Measurements from ENCODE around the gene MED7. TPM values are rescaled to one million over a fixed set of nuclear protein-coding genes. Genes with fewer than 3 reads are reported as not detected.

The MED7 gene
- total RNA-seq, 4 donors from 2014 or later = 3.8 to 22.5 (median 13.6) TPM

DNA sequence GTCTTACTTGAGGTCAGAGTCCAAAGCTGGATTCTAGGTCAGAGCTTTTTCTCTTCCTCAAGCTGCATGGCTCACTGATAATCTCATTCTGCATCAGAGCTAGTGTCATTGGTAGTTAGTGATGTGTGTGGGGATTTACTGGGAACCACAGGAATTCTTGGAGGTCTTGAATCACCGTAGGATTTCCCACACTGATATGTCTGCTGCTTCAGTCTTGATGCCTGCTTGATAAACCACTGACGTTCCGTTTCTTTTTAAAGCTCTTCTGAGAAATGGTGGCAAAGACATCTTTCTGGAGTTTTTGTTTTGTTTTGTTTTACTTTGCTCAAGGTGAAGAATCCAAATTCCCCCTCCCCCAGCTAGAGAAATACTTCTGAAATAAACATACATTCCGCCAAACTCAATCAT lies 24.6 kb upstream of the MED7 start:
- DNase-seq = no peak
- Histone ChIP-seq H3K4me3 (no peak overlapping the region), H3K27ac (no peak overlapping the region)

DNA sequence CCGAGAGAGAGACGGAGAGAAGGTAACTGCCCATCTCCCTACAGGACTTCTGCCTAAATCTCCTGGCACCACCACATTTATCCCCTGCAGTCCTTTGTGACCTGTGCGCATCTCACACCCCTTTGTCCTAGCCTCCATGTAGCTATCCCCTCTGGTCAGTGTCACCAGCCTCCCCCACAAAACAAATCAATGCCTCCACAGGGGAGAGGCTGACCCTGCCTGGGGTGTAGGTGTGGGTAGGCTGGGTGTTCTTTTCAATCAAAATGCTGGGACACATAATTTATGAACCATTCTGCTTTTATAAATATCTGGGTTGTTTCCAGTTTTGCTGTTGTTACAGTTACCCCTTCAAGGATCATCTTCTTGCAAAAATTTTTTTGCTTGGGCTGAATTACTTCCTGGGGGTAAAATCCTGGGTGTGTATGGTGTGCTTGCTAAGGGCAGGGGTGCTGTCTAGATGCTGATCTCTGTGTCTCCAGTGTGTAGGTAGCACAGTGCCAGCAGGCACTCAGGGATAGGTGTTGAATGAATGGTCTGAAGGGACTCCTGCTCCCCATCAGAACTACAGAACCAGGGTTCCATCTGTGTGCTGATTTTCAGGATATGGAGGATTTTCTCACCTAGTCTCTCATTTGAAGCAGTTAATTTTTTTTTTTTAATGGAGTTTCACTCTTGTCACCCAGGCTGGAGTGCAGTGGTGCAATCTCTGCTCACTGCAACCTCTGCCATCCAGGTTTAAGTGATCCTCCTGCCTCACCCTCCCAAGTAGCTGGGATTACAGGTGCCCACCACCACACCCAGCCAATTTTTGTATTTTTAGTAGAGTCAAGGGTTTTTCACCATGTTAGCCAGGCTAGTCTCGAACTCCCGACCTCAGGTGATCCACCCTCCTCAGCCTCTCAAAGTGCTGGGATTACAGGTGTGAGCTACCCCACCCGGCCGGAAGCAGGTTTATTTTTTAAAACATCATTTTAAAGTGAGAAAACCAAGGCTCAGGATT lies 23.8 kb upstream of the MED7 start, which contains the start of gene GARIN3:
GARIN3 (minus strand) TSS at position 51 of the 1,000 bp plus-strand sequence. CDS start 96 bp downstream, outside the sequence.
- Histone ChIP-seq H3K27ac (no peak within 1 kb of the TSS), H3K4me1 (no peaks in the 10 kb centered on the region), H3K27me3 (no peaks in the 10 kb centered on the region), H3K9me3 (no peaks in the 10 kb centered on the region), H3K36me3 (no peaks in the 10 kb centered on the region), H3K4me3 (no peak within 1 kb of the TSS)
- no peak for DNase-seq
- TF ChIP-seq, protein P1, sequence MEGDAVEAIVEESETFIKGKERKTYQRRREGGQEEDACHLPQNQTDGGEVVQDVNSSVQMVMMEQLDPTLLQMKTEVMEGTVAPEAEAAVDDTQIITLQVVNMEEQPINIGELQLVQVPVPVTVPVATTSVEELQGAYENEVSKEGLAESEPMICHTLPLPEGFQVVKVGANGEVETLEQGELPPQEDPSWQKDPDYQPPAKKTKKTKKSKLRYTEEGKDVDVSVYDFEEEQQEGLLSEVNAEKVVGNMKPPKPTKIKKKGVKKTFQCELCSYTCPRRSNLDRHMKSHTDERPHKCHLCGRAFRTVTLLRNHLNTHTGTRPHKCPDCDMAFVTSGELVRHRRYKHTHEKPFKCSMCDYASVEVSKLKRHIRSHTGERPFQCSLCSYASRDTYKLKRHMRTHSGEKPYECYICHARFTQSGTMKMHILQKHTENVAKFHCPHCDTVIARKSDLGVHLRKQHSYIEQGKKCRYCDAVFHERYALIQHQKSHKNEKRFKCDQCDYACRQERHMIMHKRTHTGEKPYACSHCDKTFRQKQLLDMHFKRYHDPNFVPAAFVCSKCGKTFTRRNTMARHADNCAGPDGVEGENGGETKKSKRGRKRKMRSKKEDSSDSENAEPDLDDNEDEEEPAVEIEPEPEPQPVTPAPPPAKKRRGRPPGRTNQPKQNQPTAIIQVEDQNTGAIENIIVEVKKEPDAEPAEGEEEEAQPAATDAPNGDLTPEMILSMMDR (IDR thresholded peaks at IDR 0.05) = no peak
- TF ChIP-seq POLR2A (IDR thresholded peaks at IDR 0.05) = no peak
- intact Hi-C loops (cut with DNase I; ENCODE audit: low total_unique reads) = no loop called here

More for the DNA sequence above, 24.6 kb upstream of the MED7 start:
- intact Hi-C loops (cut with DNase I; ENCODE audit: low total_unique reads) = no loop called here
- Histone ChIP-seq H3K27me3 (no peaks in the 10 kb centered on the region), H3K4me1 (no peaks in the 10 kb centered on the region), H3K36me3 (no peaks in the 10 kb centered on the region), H3K9me3 (no peaks in the 10 kb centered on the region)
- TF ChIP-seq, protein P1 (IDR thresholded peaks at IDR 0.05) = no peak
- TF ChIP-seq POLR2A (IDR thresholded peaks at IDR 0.05) = no peak

DNA sequence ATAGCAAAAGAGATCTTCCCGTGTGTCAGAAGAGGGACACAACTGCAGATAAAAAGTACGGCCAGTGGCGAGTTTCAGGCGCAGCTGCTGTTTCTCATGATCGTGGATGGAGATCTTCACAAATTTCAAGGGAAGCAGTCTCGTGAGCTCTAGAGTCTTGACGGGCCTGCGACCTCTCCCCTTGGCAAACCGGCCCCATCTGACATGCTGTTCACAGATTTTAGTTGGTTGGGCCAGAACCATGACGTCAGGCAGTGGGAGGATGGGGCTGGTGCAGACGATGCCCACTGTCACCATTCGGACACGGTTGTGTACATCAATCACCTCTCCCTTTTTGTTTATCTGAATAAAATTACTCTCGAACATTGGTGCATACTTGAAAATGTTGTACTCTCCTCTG lies 23.0 kb upstream of the MED7 start:
- no peaks in the 10 kb centered on the region for H3K36me3 ChIP-seq
- H3K4me1 ChIP-seq = no peaks in the 10 kb centered on the region
- H3K4me3 ChIP-seq = no peak overlapping the region
- no peak overlapping the region for H3K27ac ChIP-seq
- DNase-seq = no peak
- H3K27me3 ChIP-seq = no peaks in the 10 kb centered on the region
- no peaks in the 10 kb centered on the region for H3K9me3 ChIP-seq
- no peak for TF ChIP-seq POLR2A (IDR thresholded peaks at IDR 0.05)
- TF ChIP-seq, protein P1 (IDR thresholded peaks at IDR 0.05) = no peak
- intact Hi-C loops (cut with DNase I; ENCODE audit: low total_unique reads) = no loop called here

DNA sequence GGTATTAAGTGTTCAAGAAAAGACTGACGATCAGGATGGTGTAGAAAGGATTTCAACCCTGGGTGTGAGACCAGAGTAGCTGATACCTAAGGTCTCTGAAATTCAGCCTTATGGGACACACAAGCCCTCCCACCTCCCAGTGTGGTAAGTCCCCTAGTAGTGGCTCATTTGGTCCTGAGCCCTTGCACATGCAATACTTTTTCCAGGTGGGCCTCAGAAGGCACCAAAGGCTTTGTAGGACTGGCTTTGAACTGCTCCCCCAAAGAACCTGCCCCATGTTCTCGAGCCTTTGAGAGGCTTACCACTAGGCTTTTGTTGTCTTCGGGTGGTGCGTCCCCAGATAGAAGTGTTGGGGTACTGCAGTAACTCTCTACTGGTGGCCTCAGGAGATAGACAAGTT lies 22.6 kb upstream of the MED7 start:
- intact Hi-C loops (cut with DNase I; ENCODE audit: low total_unique reads) = no loop called here
- Histone ChIP-seq H3K4me1 (no peaks in the 10 kb centered on the region), H3K36me3 (no peaks in the 10 kb centered on the region), H3K27me3 (no peaks in the 10 kb centered on the region), H3K4me3 (no peak overlapping the region), H3K27ac (no peak overlapping the region), H3K9me3 (no peaks in the 10 kb centered on the region)
- no peak for DNase-seq
- TF ChIP-seq, protein P1 (IDR thresholded peaks at IDR 0.05) = no peak
- TF ChIP-seq POLR2A (IDR thresholded peaks at IDR 0.05) = no peak

DNA sequence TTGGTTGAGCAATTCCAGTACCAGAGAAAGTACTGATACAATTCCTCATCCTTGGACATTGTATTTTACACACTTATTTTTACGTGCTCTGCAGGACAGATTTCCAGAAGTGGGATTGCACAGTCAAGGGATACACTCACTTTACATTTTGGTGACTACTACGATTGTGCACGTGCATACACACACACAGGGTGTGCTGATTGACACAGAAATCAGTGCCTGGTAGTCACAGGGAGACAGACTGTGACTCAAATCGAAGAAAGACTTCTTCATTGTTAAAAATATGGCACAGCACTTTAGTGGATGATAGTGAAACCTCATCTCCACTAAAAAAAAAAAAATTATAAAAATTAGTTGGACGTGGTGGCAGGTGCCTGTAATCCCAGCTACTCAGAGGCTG lies 21.9 kb upstream of the MED7 start:
- no peak overlapping the region for H3K4me3 ChIP-seq
- intact Hi-C loops (cut with DNase I; ENCODE audit: low total_unique reads) = no loop called here
- H3K4me1 ChIP-seq = no peaks in the 10 kb centered on the region
- H3K27me3 ChIP-seq = no peaks in the 10 kb centered on the region
- TF ChIP-seq POLR2A (IDR thresholded peaks at IDR 0.05) = no peak
- TF ChIP-seq, protein P1 (IDR thresholded peaks at IDR 0.05) = no peak
- no peaks in the 10 kb centered on the region for H3K9me3 ChIP-seq
- no peaks in the 10 kb centered on the region for H3K36me3 ChIP-seq
- H3K27ac ChIP-seq = no peak overlapping the region
- no peak for DNase-seq
